ENCODE measurements around the gene TET2. TPM values are rescaled to one million over a fixed set of nuclear protein-coding genes. Genes with fewer than 3 reads are reported as not detected.

Gene TET2
- total and polyA plus RNA-seq, 2 of the 4 experiments (the other 2 are of a cell fraction) = 5.6 to 25.3 TPM

GRCh38 chr4:105128208-105128607 is 18.5 kb upstream of the TET2 start:
- Histone ChIP-seq H3K18ac (ENCODE audit: low read depth, low read length) (no peak overlapping the region), H3K14ac (replicated peaks; ENCODE audit: low read depth, low read length) (no peak overlapping the region), H2AFZ (replicated peaks; ENCODE audit: low read length, poor library complexity) (no peak overlapping the region), H3K23ac (ENCODE audit: low read depth, low read length) (no peak overlapping the region), H3K36me3 (ENCODE audit: control insufficient read depth, insufficient read depth, low read length) (no peaks in the 10 kb centered on the region), H3K56ac (ENCODE audit: extremely low read depth, insufficient read depth, low read length) (no peak overlapping the region), H4K8ac (ENCODE audit: low read depth in 2 of 2, low read length in 2 of 2) (no peak overlapping the region), H2BK5ac (ENCODE audit: low read depth, low read length, poor library complexity, severe bottlenecking) (no peak overlapping the region), H4K91ac (ENCODE audit: insufficient read depth, low read depth, low read length) (no peak overlapping the region), H2AK5ac (ENCODE audit: low read depth, low read length) (no peak overlapping the region), H3K4ac (ENCODE audit: low read depth, low read length) (no peak overlapping the region), H3K27me3 (ENCODE audit: control insufficient read depth, insufficient read depth, low read length) (no peaks in the 10 kb centered on the region), H3K9ac (ENCODE audit: low read depth, low read length) (no peak overlapping the region), H3K9me3 (ENCODE audit: control insufficient read depth, insufficient read depth, low read length) (no peaks in the 10 kb centered on the region), H4K5ac (ENCODE audit: low read depth, low read length) (no peak overlapping the region), H2BK120ac (ENCODE audit: low read depth, low read length) (no peak overlapping the region), H3K4me1 (ENCODE audit: control insufficient read depth, insufficient read depth, low read length) (no peaks in the 10 kb centered on the region; the same call in 1 of the 2 replicates), H3K27ac (ENCODE audit: insufficient read depth, low read length) (no peak overlapping the region), H4K20me1 (ENCODE audit: insufficient read depth, low read length) (no peaks in the 10 kb centered on the region), H3K4me2 (ENCODE audit: low read depth, low read length) (no peak overlapping the region), H2BK15ac (ENCODE audit: low read depth, low read length) (no peak overlapping the region), H3K4me3 (ENCODE audit: insufficient read depth, low read depth, low read length) (no peak overlapping the region), H3K79me1 (ENCODE audit: low read depth in 1 of 2, low read length in 2 of 2) (no peaks in the 10 kb centered on the region), H3K9me1 (ENCODE audit: insufficient read depth, low read length) (no peaks in the 10 kb centered on the region), H2BK20ac (ENCODE audit: low read depth, low read length) (no peak overlapping the region), H2AK9ac (replicated peaks; ENCODE audit: low read depth, low read length, poor library complexity) (no peak overlapping the region)
- TF ChIP-seq MAZ (IDR thresholded peaks at IDR 0.05; ENCODE audit: borderline replicate concordance, low read depth, low read length) (no peak), ELK1 (IDR thresholded peaks at IDR 0.05; ENCODE audit: borderline replicate concordance, low read depth, low read length) (no peak), SMC3 (IDR thresholded peaks at IDR 0.05; ENCODE audit: low read depth, low read length) (no peak)
- TF ChIP-seq, protein P1, sequence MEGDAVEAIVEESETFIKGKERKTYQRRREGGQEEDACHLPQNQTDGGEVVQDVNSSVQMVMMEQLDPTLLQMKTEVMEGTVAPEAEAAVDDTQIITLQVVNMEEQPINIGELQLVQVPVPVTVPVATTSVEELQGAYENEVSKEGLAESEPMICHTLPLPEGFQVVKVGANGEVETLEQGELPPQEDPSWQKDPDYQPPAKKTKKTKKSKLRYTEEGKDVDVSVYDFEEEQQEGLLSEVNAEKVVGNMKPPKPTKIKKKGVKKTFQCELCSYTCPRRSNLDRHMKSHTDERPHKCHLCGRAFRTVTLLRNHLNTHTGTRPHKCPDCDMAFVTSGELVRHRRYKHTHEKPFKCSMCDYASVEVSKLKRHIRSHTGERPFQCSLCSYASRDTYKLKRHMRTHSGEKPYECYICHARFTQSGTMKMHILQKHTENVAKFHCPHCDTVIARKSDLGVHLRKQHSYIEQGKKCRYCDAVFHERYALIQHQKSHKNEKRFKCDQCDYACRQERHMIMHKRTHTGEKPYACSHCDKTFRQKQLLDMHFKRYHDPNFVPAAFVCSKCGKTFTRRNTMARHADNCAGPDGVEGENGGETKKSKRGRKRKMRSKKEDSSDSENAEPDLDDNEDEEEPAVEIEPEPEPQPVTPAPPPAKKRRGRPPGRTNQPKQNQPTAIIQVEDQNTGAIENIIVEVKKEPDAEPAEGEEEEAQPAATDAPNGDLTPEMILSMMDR (conservative IDR thresholded peaks at IDR 0.05; ENCODE audit: low read depth, low read length) = no peak
- no CpG with 5 or more reads among the region's 1 CpG for WGBS, 2 experiments (ENCODE audit: extremely low coverage in 2 of 2, insufficient read length in 1 of 2)
- in situ Hi-C loops (cut with MboI; ENCODE audit: low sequenced_read_pairs) (no loop called here), intact Hi-C loops (cut with micrococcal nuclease) (no loop called here), dilution Hi-C loops (cut with HindIII; ENCODE audit: low sequenced_read_pairs, unreplicated experiment) (no loop called here)
- ATAC-seq (ENCODE audit: low read depth) = no peak
- no TSS peak for BruUV-seq (replicated peaks)
- DNase-seq = no peak
- POLR2A ChIA-PET (ENCODE audit: unreplicated experiment) = interaction anchor here (0.5 kb wide), 1 partner anchor 347 kb away, joined by 3 read pairs; no protein-coding TSS in a partner anchor
- CTCF ChIA-PET = interaction anchor here (0.9 kb wide), 1 partner anchor 12 kb away, joined by 5 read pairs; no protein-coding TSS in a partner anchor
